Suprapubic skin (tissue), 4 donors: Measurements from ENCODE around the gene TDP1. TPM values are rescaled to one million over a fixed set of nuclear protein-coding genes. Genes with fewer than 3 reads are reported as not detected.

Experiments
- DNase-seq, 2 donors: peaks; one replicate each; pipeline ENCODE4 v3.0.0-alpha.2; 2019; ENCODE audit warnings: low spot score in 2 of 2
- H3K27ac ChIP-seq: fragments of 200-600 bp; sonication (generic); one replicate; pipeline ENCODE4 v1.5.1; 2019
- H3K27me3 ChIP-seq: fragments of 200-600 bp; sonication (generic); one replicate; pipeline ENCODE4 v1.5.1; 2019
- H3K36me3 ChIP-seq: fragments of 200-600 bp; sonication (generic); one replicate; pipeline ENCODE4 v1.5.1; 2019
- H3K4me1 ChIP-seq: fragments of 200-600 bp; sonication (generic); one replicate; pipeline ENCODE4 v1.5.1; 2019
- H3K4me3 ChIP-seq: fragments of 200-600 bp; sonication (generic); one replicate; pipeline ENCODE4 v1.5.1; 2019; ENCODE audit warnings: mild to moderate bottlenecking
- H3K9me3 ChIP-seq: fragments of 200-600 bp; sonication (generic); one replicate; pipeline ENCODE4 v1.5.1; 2019
- CTCF ChIP-seq, 2 donors: fragments of 200-600 bp in 1 of 2; fragments of 450-650 bp in 1 of 2; sonication (generic) in 1 of 2; IDR thresholded peaks; one replicate each; pipeline ENCODE4 v1.5.1; 2016 to 2019; ENCODE audit warnings: antibody characterized with exemption in 2 of 2, mild to moderate bottlenecking in 1 of 2, moderate library complexity in 1 of 2
- EP300 ChIP-seq: sonication (generic); formaldehyde crosslinking; IDR thresholded peaks from one replicate; pipeline ENCODE4 v1.6.1; 2017; ENCODE audit warnings: antibody characterized with exemption
- POLR2A ChIP-seq, 2 donors: fragments of 450-650 bp; IDR thresholded peaks; one replicate each; pipeline ENCODE4 v1.6.1; 2017; ENCODE audit warnings: antibody characterized with exemption in 2 of 2, mild to moderate bottlenecking in 2 of 2, moderate library complexity in 2 of 2
- POLR2AphosphoS5 ChIP-seq, 3 donors: sonication (generic); formaldehyde crosslinking; IDR thresholded peaks; one replicate each; pipeline ENCODE4 v1.6.1; 2017; ENCODE audit warnings: antibody characterized with exemption in 3 of 3
- WGBS: methylation state at CpG from one replicate; pipeline ENCODE4 v1.1.5; 2018; 5-methylcytosine and 5-hydroxymethylcytosine counted together
- total RNA-seq, 4 donors: library from RNA; depleted of rRNA; stranded (reverse); fragments of >200 nt; gene quantifications; one replicate each; pipeline ENCODE4 v1.1.0, GENCODE V29; 2016

Gene TDP1
- total RNA-seq, 4 donors from 2014 or later = 10.8 to 25.8 (median 18.1) TPM

DNA sequence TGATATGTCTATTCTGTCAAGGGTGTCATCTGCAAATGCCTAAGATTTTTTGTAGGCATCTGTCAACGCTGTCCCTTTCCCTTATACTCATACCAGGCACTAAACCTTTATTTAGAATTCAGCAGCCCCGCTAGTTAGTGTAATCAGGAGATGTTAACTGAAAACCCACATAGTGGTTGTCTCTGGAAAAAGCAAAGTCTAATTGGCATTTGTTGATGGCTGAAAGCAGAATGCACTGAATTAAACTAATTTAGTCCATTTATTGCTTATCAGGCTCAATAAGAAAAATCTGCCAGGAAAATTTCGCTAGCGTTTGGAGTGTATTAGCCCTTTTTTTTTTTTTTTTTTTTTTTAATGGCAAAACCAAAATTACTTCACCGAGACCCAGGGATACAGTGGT lies 34.5 kb downstream of the TDP1 start:
- Histone ChIP-seq H3K4me1 (no peaks in the 10 kb centered on the region), H3K27me3 (no peaks in the 10 kb centered on the region), H3K4me3 (no peak overlapping the region), H3K9me3 (no peaks in the 10 kb centered on the region), H3K27ac (no peak overlapping the region), H3K36me3 (peaks cover 55% of the 10 kb centered on the region)
- 96% methylated on average over 5 of the region's 5 CpGs for WGBS
- no peak for DNase-seq
- TF ChIP-seq CTCF (IDR thresholded peaks at IDR 0.05) (no peak), EP300 (no peak), POLR2AphosphoS5 (IDR thresholded peaks at IDR 0.05) (no peak), POLR2A (IDR thresholded peaks at IDR 0.05) (no peak)

DNA sequence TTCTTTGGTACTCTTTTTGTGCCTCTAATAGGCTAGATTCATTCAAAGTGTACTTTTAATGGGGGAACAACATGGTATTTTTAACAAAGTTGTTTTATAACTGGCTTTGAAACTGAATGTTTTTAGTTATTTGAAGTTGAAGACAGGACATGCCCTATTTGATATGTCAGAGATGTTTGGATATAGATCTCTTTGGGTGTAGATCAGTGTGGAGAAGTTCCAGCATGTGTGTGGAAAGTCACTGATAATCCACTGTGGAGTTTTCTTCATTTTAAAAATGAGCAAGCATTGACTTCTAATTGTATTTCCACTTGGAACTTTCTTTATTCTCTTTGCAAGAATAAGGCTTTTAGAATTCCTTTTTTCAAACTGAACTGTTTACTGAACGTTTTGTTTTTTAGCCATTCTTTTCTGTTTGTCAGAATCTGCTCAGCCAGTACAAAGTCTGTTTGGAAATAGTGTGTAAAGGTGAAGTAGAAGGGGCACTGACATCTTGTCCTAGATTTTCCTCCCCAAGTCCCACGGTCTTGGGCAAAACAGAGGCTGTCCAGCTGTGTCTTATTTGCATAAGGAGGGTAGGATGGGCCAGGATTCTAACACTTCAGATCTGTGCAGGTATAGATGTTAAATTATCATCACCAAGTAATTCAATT lies 35.0 kb downstream of the TDP1 start:
- H3K36me3 ChIP-seq = peaks cover 55% of the 10 kb centered on the region
- H3K4me3 ChIP-seq = no peak overlapping the region
- no peaks in the 10 kb centered on the region for H3K4me1 ChIP-seq
- WGBS = 68% methylated on average over 2 of the region's 2 CpGs
- no peaks in the 10 kb centered on the region for H3K9me3 ChIP-seq
- DNase-seq = no peak
- no peak for TF ChIP-seq EP300
- no peak for TF ChIP-seq POLR2A (IDR thresholded peaks at IDR 0.05)
- no peak for TF ChIP-seq POLR2AphosphoS5 (IDR thresholded peaks at IDR 0.05)
- TF ChIP-seq CTCF (IDR thresholded peaks at IDR 0.05) = no peak
- no peaks in the 10 kb centered on the region for H3K27me3 ChIP-seq
- H3K27ac ChIP-seq = no peak overlapping the region

DNA sequence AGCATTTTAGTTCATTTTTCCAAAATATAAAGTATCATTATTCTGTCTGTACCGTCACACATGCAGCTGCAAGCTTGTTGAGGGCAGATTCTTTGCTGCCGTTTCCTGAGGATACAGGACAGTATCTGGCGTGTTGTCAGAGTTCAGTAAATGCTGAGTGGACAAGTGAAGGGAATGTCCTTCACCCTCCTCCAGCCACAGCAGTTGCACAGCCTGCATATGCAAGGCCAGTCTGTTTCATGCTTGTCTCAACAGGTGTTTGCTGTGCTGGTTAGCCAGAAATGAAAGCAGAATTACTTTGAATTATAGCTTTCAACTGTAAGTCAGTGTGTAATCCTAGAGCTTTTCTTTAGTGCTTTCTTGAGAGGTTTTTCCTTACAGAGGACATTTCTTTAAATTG lies 36.5 kb downstream of the TDP1 start:
- TF ChIP-seq POLR2A (IDR thresholded peaks at IDR 0.05) (no peak), EP300 (no peak), POLR2AphosphoS5 (IDR thresholded peaks at IDR 0.05) (no peak), CTCF (IDR thresholded peaks at IDR 0.05) (no peak)

DNA sequence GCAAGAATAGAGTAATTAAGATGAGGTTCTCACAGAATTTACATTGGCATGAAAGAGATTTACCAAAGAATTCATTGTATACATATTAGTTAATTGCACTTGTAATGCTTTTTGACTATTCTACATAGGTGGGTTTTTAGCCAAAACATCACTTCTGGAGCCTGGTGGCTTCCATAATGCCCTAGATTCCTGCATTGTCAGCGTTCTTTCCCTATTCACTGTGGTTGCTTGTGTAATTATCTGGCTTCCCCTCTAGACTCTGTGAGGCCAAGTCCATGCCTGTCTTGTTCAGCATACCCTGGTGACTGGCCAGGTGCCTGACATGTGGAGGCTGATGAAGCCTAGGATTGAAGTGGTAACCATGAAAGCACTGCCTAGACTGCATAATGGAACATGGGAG lies 41.2 kb downstream of the TDP1 start:
- DNase-seq = no peak
- no peaks in the 10 kb centered on the region for H3K9me3 ChIP-seq
- H3K4me3 ChIP-seq = no peak overlapping the region
- H3K27me3 ChIP-seq = no peaks in the 10 kb centered on the region
- peaks cover 62% of the 10 kb centered on the region for H3K36me3 ChIP-seq
- no peak overlapping the region for H3K27ac ChIP-seq
- H3K4me1 ChIP-seq = no peaks in the 10 kb centered on the region
- TF ChIP-seq POLR2AphosphoS5 (IDR thresholded peaks at IDR 0.05) = no peak
- no peak for TF ChIP-seq CTCF (IDR thresholded peaks at IDR 0.05)
- no peak for TF ChIP-seq POLR2A (IDR thresholded peaks at IDR 0.05)
- no peak for TF ChIP-seq EP300
- WGBS = 95% methylated on average over 1 of the region's 1 CpG

More for the DNA sequence above, 36.5 kb downstream of the TDP1 start:
- H3K27me3 ChIP-seq = no peaks in the 10 kb centered on the region
- H3K27ac ChIP-seq = no peak overlapping the region
- H3K4me3 ChIP-seq = no peak overlapping the region
- no peaks in the 10 kb centered on the region for H3K4me1 ChIP-seq
- H3K36me3 ChIP-seq = peaks cover 60% of the 10 kb centered on the region
- WGBS = 87% methylated on average over 3 of the region's 3 CpGs
- H3K9me3 ChIP-seq = no peaks in the 10 kb centered on the region
- no peak for DNase-seq

- H3K27me3 ChIP-seq = no peaks in the 10 kb centered on the region
- H3K4me3 ChIP-seq = no peak overlapping the region
- peaks cover 38% of the 10 kb centered on the region for H3K36me3 ChIP-seq
- H3K9me3 ChIP-seq = no peaks in the 10 kb centered on the region
- WGBS = 97% methylated on average over 2 of the region's 2 CpGs
- no peaks in the 10 kb centered on the region for H3K4me1 ChIP-seq
- no peak for DNase-seq
- TF ChIP-seq EP300 = no peak
- TF ChIP-seq POLR2AphosphoS5 (IDR thresholded peaks at IDR 0.05) = no peak
- no peak for TF ChIP-seq CTCF (IDR thresholded peaks at IDR 0.05)
- no peak for TF ChIP-seq POLR2A (IDR thresholded peaks at IDR 0.05)
- no peak overlapping the region for H3K27ac ChIP-seq
These were observed 45.2 kb downstream of the TDP1 start for GRCh38 chr14:90000935-90001334.
